Measurements from ENCODE around the gene PHKB. TPM values are rescaled to one million over a fixed set of nuclear protein-coding genes. Genes with fewer than 3 reads are reported as not detected.

Gene PHKB
- polyA plus RNA-seq, 1 experiment = 78.7 TPM

GRCh38 chr16:47636501-47637099 is 175.5 kb downstream of the PHKB start:
- no peak overlapping the region for H3K4me3 ChIP-seq (ENCODE audit: low read depth, low read length)
- ChIA-PET POLR2A (no interaction called here), CTCF (no interaction called here)
- no peak for TF ChIP-seq CTCF (IDR thresholded peaks at IDR 0.05; ENCODE audit: low read depth, low read length)
- H3K9me3 ChIP-seq (ENCODE audit: control insufficient read depth, insufficient read depth, low read length) = no peaks in the 10 kb centered on the region; the same call in 1 of the 2 replicates
- DNase-seq (ENCODE audit: low read depth, low spot score) = no peak
- no peak overlapping the region for H3K27ac ChIP-seq (ENCODE audit: low read depth, low read length)
- H3K27me3 ChIP-seq (ENCODE audit: control insufficient read depth, insufficient read depth, low read length) = no peaks in the 10 kb centered on the region

DNA sequence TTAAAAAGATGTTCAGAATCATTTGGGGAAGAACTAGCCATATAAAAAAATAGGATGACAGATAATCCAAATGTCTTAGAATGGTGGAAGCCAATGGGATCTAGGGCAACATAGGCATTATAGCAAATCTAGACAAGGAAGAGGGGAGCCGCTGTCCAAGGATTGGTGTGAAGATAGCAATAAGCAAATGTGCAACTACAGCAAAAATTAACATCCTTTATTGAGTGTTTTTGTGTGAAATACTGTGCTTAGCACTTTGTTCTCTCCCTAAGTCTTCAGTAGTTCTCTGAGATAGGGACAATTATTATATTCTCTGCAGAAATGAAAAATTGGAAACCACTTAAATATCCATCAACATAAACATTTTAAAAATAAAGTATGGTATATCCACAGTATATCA is 177.0 kb downstream of the PHKB start:
- no peak overlapping the region for H3K4me3 ChIP-seq (ENCODE audit: low read depth, low read length)
- TF ChIP-seq CTCF (IDR thresholded peaks at IDR 0.05; ENCODE audit: low read depth, low read length) = no peak
- DNase-seq (ENCODE audit: low read depth, low spot score) = no peak
- no peaks in the 10 kb centered on the region for H3K27me3 ChIP-seq (ENCODE audit: control insufficient read depth, insufficient read depth, low read length)
- ChIA-PET CTCF (no interaction called here), POLR2A (no interaction called here)
- H3K27ac ChIP-seq (ENCODE audit: low read depth, low read length) = no peak overlapping the region
- no peaks in the 10 kb centered on the region; the same call in 1 of the 2 replicates for H3K9me3 ChIP-seq (ENCODE audit: control insufficient read depth, insufficient read depth, low read length)

DNA sequence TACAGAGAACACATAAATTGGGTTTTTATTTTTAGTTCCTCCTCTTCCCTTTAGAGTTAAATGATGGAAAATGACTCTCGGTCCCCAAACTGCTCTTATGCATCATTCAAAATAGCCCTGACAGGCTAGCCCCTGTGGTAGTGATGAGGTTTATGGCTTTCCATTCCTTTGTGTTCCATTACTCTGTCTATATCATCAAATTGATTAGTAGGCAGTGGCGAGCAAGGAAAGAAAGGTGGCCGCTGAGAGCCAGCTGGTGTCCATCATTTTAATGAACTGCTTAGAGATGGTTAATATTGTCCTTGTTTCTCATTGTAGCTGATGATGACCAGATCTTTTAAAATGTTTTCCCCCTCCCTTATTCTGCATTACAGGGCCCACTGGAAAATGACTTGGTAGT is 179.5 kb downstream of the PHKB start:
- DNase-seq (ENCODE audit: low read depth, low spot score) = no peak
- no peaks in the 10 kb centered on the region for H3K27me3 ChIP-seq (ENCODE audit: control insufficient read depth, insufficient read depth, low read length)
- no peaks in the 10 kb centered on the region; the same call in 1 of the 2 replicates for H3K9me3 ChIP-seq (ENCODE audit: control insufficient read depth, insufficient read depth, low read length)
- TF ChIP-seq CTCF (IDR thresholded peaks at IDR 0.05; ENCODE audit: low read depth, low read length) = no peak
- CTCF ChIA-PET = no interaction called here
- no peak overlapping the region for H3K4me3 ChIP-seq (ENCODE audit: low read depth, low read length)
- POLR2A ChIA-PET = no interaction called here
- no peak overlapping the region for H3K27ac ChIP-seq (ENCODE audit: low read depth, low read length)

GRCh38 chr16:47643323-47644000 is 182.3 kb downstream of the PHKB start:
- H3K27ac ChIP-seq (ENCODE audit: low read depth, low read length) = no peak overlapping the region
- CTCF ChIA-PET = no interaction called here
- POLR2A ChIA-PET = no interaction called here
- H3K4me3 ChIP-seq (ENCODE audit: low read depth, low read length) = no peak overlapping the region
- no peaks in the 10 kb centered on the region for H3K9me3 ChIP-seq (ENCODE audit: control insufficient read depth, insufficient read depth, low read length)
- no peak for DNase-seq (ENCODE audit: low read depth, low spot score)
- TF ChIP-seq CTCF (IDR thresholded peaks at IDR 0.05; ENCODE audit: low read depth, low read length) = no peak
- H3K27me3 ChIP-seq (ENCODE audit: control insufficient read depth, insufficient read depth, low read length) = no peaks in the 10 kb centered on the region

- peak; percentile 59 for DNase-seq (ENCODE audit: low read depth, low spot score)
- POLR2A ChIA-PET = no interaction called here
- no peaks in the 10 kb centered on the region for H3K9me3 ChIP-seq (ENCODE audit: control insufficient read depth, insufficient read depth, low read length)
- no peak overlapping the region for H3K4me3 ChIP-seq (ENCODE audit: low read depth, low read length)
- H3K27me3 ChIP-seq (ENCODE audit: control insufficient read depth, insufficient read depth, low read length) = no peaks in the 10 kb centered on the region
- no peak for TF ChIP-seq CTCF (IDR thresholded peaks at IDR 0.05; ENCODE audit: low read depth, low read length)
- CTCF ChIA-PET = no interaction called here
- H3K27ac ChIP-seq (ENCODE audit: low read depth, low read length) = no peak overlapping the region
These were observed 183.0 kb downstream of the PHKB start for GRCh38 chr16:47644166-47644565.
